Daoy (cell line): ENCODE results near the gene PTHLH. TPM values are rescaled to one million over a fixed set of nuclear protein-coding genes. Genes with fewer than 3 reads are reported as not detected.

Source experiments
- DNase-seq: peaks from one replicate; pipeline ENCODE4 v3.0.0-alpha.2; 2015; ENCODE audit warnings: low read depth
- total RNA-seq: library from RNA; depleted of rRNA; stranded (reverse); fragments of >200 nt; shearing (Covaris generic); gene quantifications from 2 replicates; pipeline ENCODE4 v1.2.3, GENCODE V29; 2014

PTHLH gene
- total RNA-seq, 1 experiment from 2014 or later, result 67.1 TPM

- no peak for DNase-seq
These were observed 2.2 kb upstream of the PTHLH start for GRCh38 chr12:27974735-27975221.

GRCh38 chr12:27973487-27973890, 956 bp upstream of the PTHLH start:
- peak; percentile 50 for DNase-seq

DNA sequence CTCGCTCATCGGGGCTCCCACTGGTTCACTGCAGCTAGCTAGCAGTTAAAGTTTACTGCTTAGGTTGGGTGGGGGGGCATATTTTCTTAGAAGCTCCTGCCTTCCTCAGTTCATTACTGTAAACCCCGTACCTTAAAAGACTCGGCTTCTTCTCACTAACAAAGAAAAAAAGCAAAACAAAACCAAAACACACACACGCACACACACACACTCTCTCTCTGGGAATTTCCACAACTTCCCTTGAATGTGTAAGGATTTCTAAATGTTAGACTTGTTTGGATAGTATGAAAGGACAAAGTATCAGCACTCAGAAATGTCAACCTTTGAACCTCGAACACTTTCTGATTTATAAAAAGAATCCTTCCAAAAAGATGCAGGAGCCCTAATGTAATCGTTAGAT, 927 bp downstream of the PTHLH start:
- DNase-seq, result no peak

GRCh38 chr12:27971121-27971489, 1.4 kb downstream of the PTHLH start:
- DNase-seq, result no peak

- DNase-seq, result no peak
These were observed 2.0 kb downstream of the PTHLH start for GRCh38 chr12:27970401-27971120.

- DNase-seq, result peak; percentile 94
These were observed 2.7 kb downstream of the PTHLH start for GRCh38 chr12:27969624-27970400.

GRCh38 chr12:27968972-27969623, 3.4 kb downstream of the PTHLH start:
- peak; percentile 63 for DNase-seq

DNA sequence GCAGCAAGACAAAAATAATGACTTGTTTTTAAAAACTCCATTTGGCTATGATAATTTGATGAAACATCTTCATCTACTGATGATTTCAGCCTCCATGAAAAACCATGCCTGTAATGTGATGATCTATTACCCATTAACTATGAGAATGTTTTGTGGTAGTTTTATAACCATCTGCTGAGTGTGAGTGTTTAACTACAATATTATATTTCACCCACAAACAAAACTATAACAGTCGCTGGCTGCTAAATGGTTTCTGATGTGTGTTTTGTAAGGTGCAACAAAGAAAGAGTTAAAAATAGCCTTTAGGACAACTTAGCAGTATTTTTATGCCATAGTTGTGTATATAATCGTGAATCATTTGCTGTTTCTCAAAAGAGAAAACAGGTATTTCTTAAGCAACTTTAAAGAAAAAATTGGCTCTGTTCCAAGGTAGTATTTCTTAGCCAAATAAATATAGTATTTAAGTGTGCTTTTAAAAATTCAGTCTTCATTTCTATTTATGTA, 4.9 kb downstream of the PTHLH start:
- no peak for DNase-seq

DNA sequence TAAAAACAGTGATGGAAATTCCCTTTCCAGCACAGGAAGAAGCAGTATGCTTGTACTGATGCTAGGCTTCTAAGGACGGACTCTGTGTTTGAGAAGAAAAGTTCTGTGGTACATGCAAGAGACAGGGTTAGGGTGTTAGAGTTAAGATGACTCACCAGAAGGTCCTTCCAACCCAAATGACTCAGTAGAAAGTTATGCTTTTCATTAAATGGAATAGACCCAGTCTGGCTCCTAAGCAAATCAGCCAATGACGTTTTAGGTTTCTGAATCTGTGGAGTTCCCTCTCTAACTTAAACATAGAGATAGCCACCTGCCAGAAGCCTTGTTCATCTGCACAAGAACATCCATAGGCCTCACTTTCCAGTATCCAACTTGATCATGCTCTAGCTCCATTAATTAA, 5.7 kb downstream of the PTHLH start:
- DNase-seq, result peak; percentile 93

- DNase-seq, result peak; percentile 88
These were observed 6.6 kb downstream of the PTHLH start for GRCh38 chr12:27965966-27966365.

DNA sequence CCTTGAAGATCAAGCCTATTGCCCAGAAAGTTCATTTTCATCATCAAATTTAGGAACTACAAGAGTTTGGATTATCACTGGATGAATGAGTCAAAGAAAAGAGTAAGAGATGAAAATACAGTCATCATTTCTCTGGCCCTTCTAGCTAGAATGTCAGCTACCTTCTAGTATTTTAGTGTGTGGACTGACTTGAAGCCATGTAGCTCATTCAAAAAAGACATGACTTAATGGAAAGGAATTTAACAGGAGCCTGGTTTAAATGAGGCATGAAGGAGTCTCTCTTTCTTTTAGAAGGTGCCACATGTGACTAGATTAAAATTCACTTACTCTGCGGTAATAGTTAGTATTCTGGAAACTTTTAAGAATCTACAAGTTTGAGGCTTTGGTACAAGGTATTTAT, 7.1 kb downstream of the PTHLH start:
- peak; percentile 59 for DNase-seq

- DNase-seq, result no peak
These were observed 8.4 kb downstream of the PTHLH start for GRCh38 chr12:27964123-27964522.

GRCh38 chr12:27960821-27961220, 11.7 kb downstream of the PTHLH start:
- DNase-seq, result no peak

- no peak for DNase-seq
These were observed 13.9 kb downstream of the PTHLH start for GRCh38 chr12:27958675-27959074.

GRCh38 chr12:27957366-27957765, 15.2 kb downstream of the PTHLH start:
- no peak for DNase-seq

DNA sequence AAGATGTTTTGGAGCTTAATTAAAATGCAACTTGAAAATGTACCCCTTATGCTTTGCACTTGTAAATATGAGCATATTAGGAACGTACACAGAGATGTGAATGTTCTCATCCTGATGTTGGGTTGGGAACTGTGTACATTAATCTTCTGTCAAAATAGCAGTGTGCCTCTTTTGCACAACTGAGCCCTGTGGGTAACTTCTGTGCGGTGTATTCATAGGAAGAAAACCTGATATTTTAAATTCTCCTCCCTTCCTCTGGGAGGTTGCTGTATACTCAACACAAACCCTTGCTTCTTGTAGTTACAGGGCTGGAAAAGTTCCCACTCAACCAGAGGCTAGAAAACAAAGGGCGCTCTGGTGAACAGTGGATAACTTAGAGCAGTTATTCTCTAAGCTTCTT, 18.7 kb downstream of the PTHLH start:
- DNase-seq, result no peak

GRCh38 chr12:27953348-27953747, 19.2 kb downstream of the PTHLH start:
- DNase-seq, result no peak

DNA sequence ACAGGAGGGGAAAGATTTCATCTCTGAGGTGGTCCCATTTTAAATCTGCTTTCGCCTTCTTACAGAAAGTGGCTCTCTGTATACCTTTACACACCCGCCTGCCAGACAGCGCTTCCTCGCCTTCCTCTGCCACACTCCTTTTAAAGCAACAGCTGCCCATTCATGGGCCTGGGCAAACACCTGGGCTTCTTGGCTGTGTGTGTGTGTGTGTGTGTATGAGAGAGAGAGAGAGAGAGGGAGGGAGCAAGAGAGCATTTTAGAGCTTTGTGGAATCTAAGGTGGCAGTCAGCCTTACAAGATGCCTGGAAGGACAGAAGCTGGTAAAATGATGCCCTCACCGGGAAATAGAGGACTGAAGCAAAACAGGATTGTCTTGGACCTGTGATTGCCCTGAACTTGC, 20.0 kb downstream of the PTHLH start:
- DNase-seq, result no peak

DNA sequence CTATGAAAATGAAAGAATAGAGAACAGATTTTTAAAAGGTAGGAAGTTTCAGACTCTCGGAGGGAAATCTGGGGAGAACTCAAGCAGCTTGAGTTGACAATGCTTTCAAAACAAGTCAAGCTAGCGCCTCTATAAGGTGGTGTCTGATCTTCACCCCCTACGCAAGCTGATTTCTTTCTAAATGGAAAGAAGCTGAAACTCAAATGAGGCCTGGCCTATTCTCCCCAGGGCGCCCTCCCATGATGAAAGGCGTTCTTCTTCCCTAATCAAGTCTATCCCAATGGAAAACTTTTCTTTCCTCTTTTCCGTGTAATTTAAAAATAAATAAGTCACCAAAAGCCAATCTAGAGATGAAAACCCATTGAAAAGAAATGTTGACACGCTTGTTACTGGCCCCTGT, 20.6 kb downstream of the PTHLH start:
- no peak for DNase-seq

GRCh38 chr12:27946421-27946820, 26.1 kb downstream of the PTHLH start:
- no peak for DNase-seq

DNA sequence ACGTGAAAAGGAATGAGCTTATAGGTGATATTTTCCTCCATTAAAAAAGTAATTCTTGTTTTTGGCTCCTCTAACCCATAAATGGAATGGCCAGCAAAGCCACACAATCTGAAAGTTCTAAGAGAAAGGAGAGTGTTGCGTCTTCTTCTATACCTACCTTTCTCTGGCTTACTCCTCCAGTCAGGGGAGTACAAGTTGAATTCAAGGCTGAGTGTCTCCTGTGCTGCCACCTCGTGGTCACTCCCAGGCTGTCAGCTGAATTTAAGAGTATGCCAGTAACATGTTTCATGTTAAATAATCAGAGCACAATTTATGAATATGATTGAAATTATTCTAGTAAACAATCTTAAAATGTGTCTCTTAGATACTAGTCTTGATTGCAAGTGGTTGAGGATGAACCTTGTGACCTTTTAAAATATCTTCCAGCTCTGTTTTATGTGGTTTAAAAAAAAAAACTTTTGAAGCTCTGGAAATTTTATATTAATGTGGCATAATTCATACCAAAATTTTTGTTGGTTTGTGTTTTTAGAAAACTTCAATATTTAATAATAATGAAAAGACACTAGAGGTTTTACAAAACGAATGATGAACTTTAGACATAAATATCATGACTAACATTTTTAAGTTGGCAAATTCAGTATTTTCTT, 31.7 kb downstream of the PTHLH start:
- peak; percentile 81 for DNase-seq

DNA sequence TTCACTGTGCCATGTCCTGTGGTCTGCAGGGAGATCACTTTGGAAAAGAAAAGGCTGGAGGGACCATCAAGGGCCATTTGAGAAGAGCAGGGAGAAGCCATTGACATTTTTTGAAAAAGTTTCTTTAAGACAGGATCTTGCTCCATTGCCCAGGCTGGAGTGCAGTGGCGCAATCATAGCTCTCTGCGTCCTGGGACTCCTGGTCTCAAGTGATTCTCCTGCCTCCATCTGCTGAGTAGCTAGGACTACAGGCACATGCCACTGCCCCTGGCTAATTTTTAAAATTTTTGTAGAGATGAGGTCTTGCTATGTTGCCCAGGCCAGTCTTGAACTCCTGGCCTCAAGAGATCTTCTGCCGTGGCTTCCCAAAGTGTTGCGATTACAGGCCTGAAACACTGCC, 32.3 kb downstream of the PTHLH start:
- DNase-seq, result no peak
